Panc1 (cell line): Measurements from ENCODE around the gene WTAP.

Experiments used
- TCF7L2 ChIP-seq: IDR thresholded peaks from 2 replicates; pipeline ENCODE4 v1.6.1; 2011; ENCODE audit warnings: mild to moderate bottlenecking, low read depth, low read length, inconsistent platforms
- TF ChIP-seq, protein P1 (sequence below): fragments of 450-650 bp; IDR thresholded peaks from 2 replicates; pipeline ENCODE4 v1.5.1; 2017; ENCODE audit warnings: mild to moderate bottlenecking

DNA sequence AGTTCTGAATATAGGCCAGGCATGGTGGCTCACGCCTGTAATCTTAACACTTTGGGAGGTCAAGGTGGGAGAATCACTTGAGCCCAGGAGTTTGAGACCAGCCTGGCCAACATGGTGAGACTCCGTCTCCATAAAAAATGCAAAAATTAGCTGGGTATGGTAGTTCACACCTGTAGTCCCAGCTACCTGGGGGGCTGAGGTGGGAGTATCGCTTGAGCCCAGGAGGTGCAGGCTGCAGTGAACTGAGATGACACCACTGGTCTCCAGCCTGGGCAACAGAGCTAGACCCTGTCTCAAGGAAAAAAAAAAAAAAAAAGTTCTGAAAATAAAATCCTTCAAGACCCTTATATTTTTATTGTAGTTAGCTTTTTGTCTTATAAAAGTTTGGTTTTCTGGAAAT is 11.7 kb upstream of the WTAP start:
- TF ChIP-seq, protein P1, sequence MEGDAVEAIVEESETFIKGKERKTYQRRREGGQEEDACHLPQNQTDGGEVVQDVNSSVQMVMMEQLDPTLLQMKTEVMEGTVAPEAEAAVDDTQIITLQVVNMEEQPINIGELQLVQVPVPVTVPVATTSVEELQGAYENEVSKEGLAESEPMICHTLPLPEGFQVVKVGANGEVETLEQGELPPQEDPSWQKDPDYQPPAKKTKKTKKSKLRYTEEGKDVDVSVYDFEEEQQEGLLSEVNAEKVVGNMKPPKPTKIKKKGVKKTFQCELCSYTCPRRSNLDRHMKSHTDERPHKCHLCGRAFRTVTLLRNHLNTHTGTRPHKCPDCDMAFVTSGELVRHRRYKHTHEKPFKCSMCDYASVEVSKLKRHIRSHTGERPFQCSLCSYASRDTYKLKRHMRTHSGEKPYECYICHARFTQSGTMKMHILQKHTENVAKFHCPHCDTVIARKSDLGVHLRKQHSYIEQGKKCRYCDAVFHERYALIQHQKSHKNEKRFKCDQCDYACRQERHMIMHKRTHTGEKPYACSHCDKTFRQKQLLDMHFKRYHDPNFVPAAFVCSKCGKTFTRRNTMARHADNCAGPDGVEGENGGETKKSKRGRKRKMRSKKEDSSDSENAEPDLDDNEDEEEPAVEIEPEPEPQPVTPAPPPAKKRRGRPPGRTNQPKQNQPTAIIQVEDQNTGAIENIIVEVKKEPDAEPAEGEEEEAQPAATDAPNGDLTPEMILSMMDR = no peak
- TF ChIP-seq TCF7L2 = no peak
